GM03348 (cell line): ENCODE results near the gene KMT2D.

Experiments
- DNase-seq: peaks from one replicate; pipeline ENCODE4 v3.0.0; 2012; ENCODE audit warnings: low spot score

KMT2D gene

GRCh38 chr12:49060237-49061156 lies at the start of gene KMT2D:
TSS of gene KMT2D (minus strand) at chr12:49060794. CDS start at chr12:49055324, 5,470 bp downstream.
- DNase-seq = peak; percentile 95

GRCh38 chr12:49109641-49110463 lies 49.3 kb upstream of the KMT2D start:
- peak; percentile 44 for DNase-seq

GRCh38 chr12:49108958-49109404 lies 48.4 kb upstream of the KMT2D start:
- DNase-seq = peak; percentile 63

- DNase-seq = no peak
Observed at GRCh38 chr12:49105504-49106084, 45.0 kb upstream of the KMT2D start.

DNA sequence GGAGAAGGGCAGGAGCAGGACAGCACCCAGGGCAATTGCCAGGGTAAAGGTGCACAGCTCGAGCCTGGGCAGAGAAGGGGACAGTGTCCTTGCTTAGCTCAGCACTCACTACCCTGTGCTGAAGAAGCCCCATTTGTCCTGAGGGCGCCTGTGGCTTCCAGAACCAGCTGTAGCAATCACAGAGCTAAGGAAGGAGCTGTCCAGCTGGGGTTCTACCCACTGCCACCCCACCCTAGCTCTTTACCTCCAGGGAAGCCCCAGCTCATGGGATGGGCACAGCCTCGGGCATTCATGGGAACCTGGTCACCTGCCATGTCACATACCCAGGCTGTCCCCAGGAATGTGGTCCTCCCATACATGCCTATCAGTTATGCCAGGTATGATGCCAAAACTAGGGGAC lies 44.2 kb upstream of the KMT2D start:
- DNase-seq = no peak

DNA sequence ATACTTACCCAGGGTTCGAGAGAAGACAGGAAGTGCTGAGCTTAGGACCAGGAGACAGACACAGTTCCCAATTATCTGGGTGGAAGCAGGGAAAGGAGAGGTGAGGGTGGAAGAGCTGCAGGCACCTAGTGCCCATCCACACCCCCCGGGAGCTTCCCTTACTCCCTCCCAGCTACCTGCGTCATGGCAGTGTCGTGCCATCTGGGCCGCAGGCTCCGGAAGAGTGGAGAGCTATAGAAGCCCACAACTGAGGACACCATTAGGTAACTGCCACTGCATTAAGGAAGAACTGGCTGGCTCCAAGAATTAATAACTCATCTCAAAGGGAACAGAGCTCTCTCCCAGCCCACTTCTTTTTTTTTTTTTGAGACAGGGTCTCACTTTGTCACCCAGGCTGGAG lies 39.8 kb upstream of the KMT2D start:
- no peak for DNase-seq

- DNase-seq = no peak
Observed at GRCh38 chr12:49098703-49099102, 38.1 kb upstream of the KMT2D start.

DNA sequence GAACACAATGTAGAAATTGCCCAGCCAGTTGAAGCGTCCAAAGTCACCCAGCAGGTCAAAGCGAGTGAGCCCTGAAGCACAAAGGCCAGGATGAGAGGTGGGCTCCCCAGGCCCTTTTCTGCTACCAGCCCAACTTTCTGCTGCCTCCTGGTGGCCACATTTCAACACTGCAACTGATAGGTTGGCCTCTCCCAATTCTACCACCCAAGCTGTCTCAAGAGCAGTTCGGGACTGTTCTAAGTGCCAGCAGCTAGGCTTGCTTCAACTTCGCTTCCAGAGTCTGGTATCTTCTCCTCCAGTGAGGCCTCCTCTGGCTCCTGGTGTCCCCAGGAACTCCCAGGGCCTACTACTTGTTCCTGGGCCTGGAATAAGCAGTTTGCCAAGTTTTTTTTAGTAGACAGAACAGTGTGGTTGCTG lies 37.4 kb upstream of the KMT2D start:
- peak; percentile 65 for DNase-seq

- DNase-seq = no peak
Observed at GRCh38 chr12:49097381-49097780, 36.8 kb upstream of the KMT2D start.

DNA sequence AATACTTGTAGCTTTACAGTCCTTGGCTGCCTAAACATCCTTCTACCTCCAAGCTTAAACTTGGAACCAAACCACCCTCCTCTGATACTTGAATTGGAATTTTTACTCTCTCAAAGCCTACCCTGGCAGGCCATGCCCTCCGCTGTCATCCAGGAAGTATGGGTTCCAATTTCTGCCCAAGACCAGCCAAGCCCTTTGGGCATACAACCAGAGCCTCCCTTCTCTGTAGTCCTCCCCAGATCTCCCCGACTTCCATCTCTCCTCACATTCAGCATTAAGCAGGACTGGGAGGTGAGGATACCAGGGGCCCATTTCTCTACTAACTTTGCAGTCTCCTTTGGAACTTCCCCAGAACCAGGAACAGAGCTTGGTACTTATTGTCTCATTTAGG lies 34.4 kb upstream of the KMT2D start:
- no peak for DNase-seq

GRCh38 chr12:49094160-49094974 lies 33.8 kb upstream of the KMT2D start, which contains the start of gene DHH:
TSS of gene DHH (minus strand) at chr12:49094801. CDS start at chr12:49094512, 289 bp downstream.
- peak; percentile 35 for DNase-seq

- no peak for DNase-seq
Observed at GRCh38 chr12:49093792-49094159, 33.2 kb upstream of the KMT2D start.

DNA sequence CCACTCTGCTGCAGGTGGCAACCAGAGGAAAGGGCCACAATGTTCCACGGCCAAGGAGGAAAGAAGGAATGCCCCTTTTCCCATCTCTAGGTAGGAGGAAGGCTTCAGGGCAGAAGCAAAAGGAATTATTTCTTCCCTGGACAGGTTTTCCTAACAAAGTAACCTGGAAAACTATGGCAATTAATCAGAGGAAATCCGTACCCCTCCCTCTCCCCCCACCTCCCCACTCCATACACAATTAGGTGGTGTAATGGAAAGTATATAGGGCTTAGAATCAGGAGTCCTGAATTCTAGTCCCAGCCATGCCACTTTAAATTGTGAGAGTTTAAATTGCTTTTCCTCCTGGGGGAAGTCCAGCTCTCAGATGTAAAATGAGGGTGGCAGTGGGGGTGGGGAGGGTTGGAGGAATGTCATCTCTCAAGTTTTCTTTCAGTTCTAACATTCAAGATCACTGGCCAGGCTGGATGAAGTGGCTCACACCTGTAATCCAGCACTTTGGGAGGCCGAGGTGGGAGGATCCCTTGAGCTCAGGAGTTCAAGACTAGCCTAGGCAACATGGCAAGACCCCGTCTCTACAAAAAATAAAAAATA lies 32.3 kb upstream of the KMT2D start:
- DNase-seq = no peak

GRCh38 chr12:49092086-49092815 lies 31.7 kb upstream of the KMT2D start:
- peak; percentile 65 for DNase-seq

DNA sequence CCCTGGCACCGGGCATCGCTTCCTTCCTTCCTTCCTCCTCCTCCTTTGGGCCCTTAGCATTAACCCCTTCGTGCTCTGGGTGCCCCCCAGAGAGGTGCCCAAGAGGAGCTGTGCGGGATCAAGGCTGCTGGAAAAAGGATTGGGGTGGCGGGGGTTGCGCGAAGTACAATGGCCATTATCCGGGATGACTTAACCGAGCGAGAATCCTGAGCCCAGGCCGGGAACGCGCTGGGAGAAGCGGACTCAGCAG lies 31.2 kb upstream of the KMT2D start:
- DNase-seq = no peak

DNA sequence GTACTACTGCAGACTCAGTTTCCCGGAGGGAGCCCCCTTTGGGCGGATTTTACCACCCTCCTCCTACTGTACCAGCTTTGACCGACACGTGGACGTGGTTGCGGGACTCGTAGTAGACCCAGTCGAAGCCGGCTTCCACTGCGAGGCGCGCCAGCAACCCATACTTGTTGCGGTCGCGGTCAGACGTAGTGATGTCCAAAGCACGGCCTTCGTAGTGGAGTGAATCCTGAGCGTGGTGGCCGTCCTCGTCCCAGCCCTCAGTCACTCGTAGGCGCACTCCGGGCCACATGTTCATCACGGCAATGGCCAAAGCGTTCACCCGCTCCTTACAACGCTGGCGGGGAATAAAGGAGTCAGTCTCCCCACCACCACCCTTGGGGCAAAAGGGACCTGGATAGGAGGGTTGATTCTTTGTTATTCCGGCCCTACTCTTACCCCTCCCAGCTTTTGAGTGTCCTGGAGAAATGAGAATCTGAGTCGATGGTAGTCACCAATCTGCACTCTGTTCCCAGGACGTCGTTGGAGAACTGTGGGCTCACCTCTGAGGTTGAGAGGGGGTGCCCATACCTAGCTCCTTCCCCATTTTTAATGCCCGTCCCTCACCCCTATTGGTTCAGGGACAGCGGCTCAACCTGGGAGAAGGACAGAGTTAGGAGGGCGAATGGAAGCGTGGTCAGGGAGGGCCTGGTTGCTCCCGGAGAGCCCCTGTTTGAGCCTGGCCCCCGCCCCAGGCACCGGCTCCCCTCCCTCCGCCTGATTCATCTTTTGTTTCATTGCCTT lies 30.7 kb upstream of the KMT2D start:
- DNase-seq = no peak

- DNase-seq = peak; percentile 60
Observed at GRCh38 chr12:49089821-49090773, 29.5 kb upstream of the KMT2D start.

GRCh38 chr12:49088932-49089330 lies 28.3 kb upstream of the KMT2D start:
- no peak for DNase-seq
